ENCODE results near the gene TRIM15.

The TRIM15 gene

GRCh38 chr6:30142665-30143064 is 20.7 kb upstream of the TRIM15 start:
- DNase-seq, result no peak
- in situ Hi-C loops (cut with HindIII; ENCODE audit: low pct_ligation_motif_present, low pct_unique_long_range_greater_than_20kb, low sequenced_read_pairs), result no loop called here

DNA sequence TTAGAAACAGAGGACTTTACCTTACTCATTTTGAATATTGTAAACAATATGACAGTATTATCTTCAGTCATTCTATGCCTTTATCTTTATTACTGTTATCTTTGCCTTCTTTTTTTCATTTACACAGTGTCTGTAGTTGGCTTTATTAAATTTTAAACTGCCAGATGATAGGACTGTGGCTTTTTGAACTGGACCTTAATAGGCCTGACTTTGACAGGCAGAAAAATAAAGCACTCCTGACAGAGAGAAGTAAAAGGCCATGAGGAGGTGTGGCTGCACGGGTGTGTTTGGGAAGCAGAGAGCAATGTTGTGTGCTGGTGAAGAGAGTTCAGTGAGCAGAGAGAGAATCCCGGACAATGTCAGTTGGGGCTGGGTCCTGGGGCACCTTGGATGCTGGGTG is 19.6 kb upstream of the TRIM15 start:
- no peak for DNase-seq
- in situ Hi-C loops (cut with HindIII; ENCODE audit: low pct_ligation_motif_present, low pct_unique_long_range_greater_than_20kb, low sequenced_read_pairs), result no loop called here

- in situ Hi-C loops (cut with HindIII; ENCODE audit: low pct_ligation_motif_present, low pct_unique_long_range_greater_than_20kb, low sequenced_read_pairs), result no loop called here
- no peak for DNase-seq
Measured at GRCh38 chr6:30144811-30145210, 18.5 kb upstream of the TRIM15 start.

DNA sequence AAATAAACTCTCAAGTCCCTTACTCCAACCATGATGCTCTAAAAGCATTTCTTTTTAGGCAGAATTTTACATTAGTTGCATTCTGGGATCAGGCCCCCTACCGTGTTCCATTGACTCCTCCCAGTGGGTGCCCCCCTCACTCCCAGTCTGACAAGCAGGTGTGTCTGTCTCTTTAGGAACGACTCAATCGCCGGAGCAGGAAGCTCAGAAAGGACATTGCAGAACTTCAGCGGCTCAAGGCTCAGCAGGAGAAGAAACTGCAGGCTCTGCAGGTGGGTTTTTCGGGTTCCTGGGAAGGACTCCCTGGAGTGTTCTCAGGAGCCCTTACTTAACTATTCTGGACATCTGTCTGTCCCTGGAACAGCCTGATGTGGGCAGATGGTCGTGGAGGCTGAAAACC is 17.5 kb upstream of the TRIM15 start:
- in situ Hi-C loops (cut with HindIII; ENCODE audit: low pct_ligation_motif_present, low pct_unique_long_range_greater_than_20kb, low sequenced_read_pairs), result no loop called here
- DNase-seq, result no peak

- DNase-seq, result no peak
- in situ Hi-C loops (cut with HindIII; ENCODE audit: low pct_ligation_motif_present, low pct_unique_long_range_greater_than_20kb, low sequenced_read_pairs), result no loop called here
Measured at GRCh38 chr6:30147096-30147495, 16.2 kb upstream of the TRIM15 start.

GRCh38 chr6:30149234-30149633 is 14.1 kb upstream of the TRIM15 start:
- DNase-seq, result peak; percentile 37
- in situ Hi-C loops (cut with HindIII; ENCODE audit: low pct_ligation_motif_present, low pct_unique_long_range_greater_than_20kb, low sequenced_read_pairs), result no loop called here

DNA sequence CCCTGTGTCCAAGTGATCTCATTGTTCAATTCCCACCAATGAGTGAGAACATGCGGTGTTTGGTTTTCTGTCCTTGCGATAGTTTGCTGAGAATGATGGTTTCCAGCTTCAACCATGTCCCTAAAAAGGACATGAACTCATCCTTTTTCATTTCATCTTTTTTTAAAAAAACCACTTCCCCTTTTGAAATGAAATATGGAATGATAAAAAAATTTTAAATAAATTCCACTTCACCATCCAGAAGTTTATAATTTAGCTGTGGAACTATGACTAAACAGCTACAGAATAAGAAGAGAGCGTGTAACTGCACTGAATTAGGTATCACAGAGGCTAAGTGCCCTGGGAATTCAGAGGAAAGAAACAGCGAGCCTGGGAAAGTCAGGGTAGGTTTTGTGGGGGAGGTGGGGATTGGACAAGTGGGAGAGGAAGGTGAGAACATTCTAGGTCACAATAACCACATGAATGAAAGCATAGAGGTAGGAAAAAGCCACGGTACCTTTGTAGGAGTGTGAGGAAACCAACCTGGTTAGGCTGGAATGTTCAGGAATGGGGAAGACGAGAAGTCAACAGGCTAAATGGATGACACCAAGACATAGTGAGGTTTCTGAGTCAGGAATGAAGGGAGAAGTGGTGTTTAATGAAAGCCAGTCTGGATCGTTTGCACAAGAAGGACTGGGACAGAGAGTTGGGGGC is 13.3 kb upstream of the TRIM15 start:
- in situ Hi-C loops (cut with HindIII; ENCODE audit: low pct_ligation_motif_present, low pct_unique_long_range_greater_than_20kb, low sequenced_read_pairs), result no loop called here

DNA sequence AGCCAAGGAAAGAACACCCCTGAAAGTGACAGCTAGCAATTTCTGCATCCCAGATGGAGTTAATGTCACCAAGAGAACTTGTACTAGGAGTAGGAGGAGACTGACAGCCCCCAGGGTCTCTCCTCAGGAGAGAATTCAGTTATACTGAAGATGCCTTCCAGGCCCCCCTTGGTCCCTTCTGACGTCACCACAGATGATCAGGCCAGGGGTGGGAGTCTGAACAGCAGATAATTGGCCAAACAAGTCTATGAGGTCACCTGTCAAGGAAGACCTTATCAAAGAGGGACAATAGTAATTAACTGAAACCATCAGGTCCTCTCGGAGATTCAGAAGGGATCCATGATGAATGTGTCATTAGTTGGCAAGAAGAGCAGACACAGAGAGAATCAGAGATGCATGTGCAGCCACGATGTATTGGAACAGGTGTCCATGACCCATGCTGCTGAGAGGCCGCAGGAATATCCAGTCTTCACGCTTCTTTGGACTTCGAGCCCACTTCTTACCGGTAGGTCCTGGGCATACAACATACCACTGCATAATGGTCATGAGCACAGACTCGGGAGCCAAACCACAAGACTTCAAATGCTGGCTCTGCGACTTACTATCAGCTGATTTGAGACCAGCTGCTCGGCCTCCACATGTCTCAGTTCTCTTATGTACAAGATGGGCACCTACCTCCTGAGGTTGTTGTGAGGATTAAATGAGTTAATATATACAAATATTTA is 12.5 kb upstream of the TRIM15 start:
- in situ Hi-C loops (cut with HindIII; ENCODE audit: low pct_ligation_motif_present, low pct_unique_long_range_greater_than_20kb, low sequenced_read_pairs), result no loop called here
- DNase-seq, result peak; percentile 88

More for the DNA sequence above, 13.3 kb upstream of the TRIM15 start:
- DNase-seq, result no peak

- no peak for DNase-seq
- in situ Hi-C loops (cut with HindIII; ENCODE audit: low pct_ligation_motif_present, low pct_unique_long_range_greater_than_20kb, low sequenced_read_pairs), result no loop called here
Measured at GRCh38 chr6:30151580-30151979, 11.8 kb upstream of the TRIM15 start.

- in situ Hi-C loops (cut with HindIII; ENCODE audit: low pct_ligation_motif_present, low pct_unique_long_range_greater_than_20kb, low sequenced_read_pairs), result no loop called here
- DNase-seq, result no peak
Measured at GRCh38 chr6:30152016-30152673, 11.2 kb upstream of the TRIM15 start.

- in situ Hi-C loops (cut with HindIII; ENCODE audit: low pct_ligation_motif_present, low pct_unique_long_range_greater_than_20kb, low sequenced_read_pairs), result no loop called here
- DNase-seq, result no peak
Measured at GRCh38 chr6:30152910-30153610, 10.3 kb upstream of the TRIM15 start.

DNA sequence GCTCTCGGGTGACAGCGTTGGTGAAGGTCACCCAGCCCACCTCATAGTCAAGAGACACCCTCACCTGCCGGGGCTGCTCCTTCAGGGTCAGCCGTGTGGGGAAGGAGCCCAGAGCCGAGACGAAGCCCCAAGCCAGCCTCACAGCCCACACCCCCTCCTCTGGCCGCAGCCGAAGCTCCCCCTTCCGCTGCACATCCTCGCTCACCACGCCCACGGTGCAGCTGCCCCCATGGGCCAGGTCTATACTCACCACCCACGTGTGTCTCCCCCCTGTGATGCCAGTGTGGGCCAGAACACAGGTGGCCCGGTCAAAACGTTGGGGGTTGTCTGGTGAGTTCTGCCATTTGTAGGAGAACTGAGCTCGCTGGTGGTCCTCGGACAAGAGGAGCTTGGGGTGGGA is 9.3 kb upstream of the TRIM15 start:
- DNase-seq, result no peak
- in situ Hi-C loops (cut with HindIII; ENCODE audit: low pct_ligation_motif_present, low pct_unique_long_range_greater_than_20kb, low sequenced_read_pairs), result no loop called here

DNA sequence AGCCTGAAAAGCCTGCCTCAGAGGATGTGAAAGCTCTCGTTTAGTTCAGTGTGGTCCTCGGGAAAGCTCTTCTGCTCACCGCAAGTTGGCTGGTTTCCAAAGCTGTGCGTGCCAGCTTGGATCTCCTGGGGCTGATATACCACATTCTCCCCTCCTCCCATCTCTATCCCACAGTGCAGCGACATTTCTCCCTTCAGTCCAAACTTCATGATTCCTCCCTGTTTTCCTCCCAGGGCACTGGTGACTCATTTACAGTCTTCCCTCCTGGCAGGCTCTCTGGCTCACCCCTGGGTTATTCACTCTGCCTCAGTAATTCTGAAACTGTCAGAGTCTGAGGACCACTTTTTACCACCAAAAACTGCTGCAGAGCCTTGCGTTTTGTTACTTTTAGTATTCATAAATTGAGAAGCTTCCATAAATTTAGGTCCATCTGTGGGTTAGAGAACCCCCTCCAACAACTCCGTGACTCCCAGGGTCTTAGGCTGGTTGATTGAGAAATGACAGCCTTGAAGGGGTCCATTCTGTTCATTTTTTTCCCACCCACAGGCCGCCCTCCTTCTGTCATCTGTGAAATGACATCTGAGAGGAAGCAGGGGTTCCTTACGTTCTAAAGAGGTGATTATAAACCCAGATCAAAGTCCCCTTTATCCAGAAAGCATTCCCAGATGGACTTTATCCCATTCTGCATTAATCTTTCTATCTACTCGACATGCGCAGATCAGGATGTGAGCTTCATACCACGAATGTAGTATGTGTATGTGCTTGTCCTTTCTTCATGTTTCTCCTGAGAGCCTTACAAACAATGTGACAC is 8.4 kb upstream of the TRIM15 start:
- peak; percentile 94 for DNase-seq

DNA sequence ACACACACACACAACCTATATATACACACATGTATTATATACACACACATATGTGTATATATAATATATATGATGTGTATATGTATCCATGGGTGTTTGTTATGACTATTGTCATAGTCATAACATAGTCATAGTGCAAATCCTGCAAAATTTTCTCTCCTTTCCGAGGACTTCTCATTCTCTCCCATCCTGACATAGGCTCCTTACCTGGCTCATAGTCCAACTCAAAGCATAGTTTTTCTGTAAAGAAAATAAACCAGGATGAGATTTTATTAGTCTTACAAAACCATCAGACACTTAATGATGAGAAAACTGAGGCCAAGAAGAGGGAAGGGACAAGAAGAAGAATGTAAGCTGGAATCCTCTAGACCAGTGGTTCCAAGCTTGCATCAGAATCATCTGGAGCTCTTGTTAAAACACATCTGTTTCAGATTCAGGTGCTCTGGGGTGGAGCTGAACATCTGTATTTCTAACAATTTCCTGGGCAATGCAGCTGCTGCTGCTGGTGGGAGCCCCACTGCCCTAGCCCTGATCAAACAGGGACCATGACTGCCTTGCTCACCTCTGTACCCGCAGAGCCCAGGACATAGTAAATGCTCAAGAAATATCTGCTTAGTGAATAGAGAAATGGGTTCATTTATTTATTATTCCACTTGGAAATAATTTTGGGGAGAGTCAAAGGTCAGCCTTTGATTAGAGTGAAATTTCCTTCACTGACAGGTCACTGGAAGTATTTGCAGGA is 7.7 kb upstream of the TRIM15 start:
- in situ Hi-C loops (cut with HindIII; ENCODE audit: low pct_ligation_motif_present, low pct_unique_long_range_greater_than_20kb, low sequenced_read_pairs), result no loop called here
- DNase-seq, result no peak

More for the DNA sequence above, 8.4 kb upstream of the TRIM15 start:
- in situ Hi-C loops (cut with HindIII; ENCODE audit: low pct_ligation_motif_present, low pct_unique_long_range_greater_than_20kb, low sequenced_read_pairs), result no loop called here

DNA sequence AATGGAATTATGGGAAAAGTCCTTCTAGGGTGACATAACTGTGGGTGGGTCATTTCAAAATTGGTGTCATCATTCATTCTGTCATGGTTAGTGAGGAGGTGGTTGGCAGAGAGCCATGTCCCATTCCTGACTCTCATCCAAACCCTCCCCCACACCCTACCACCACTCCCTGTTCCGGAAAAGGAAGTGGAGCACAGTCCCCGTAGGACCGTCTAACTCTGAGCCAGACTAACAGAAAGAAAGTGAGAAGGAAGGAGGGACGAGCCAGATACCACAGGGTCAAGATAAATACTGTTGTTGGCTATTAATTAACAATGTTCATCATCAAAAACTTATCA is 7.1 kb upstream of the TRIM15 start:
- peak; percentile 44 for DNase-seq
- in situ Hi-C loops (cut with HindIII; ENCODE audit: low pct_ligation_motif_present, low pct_unique_long_range_greater_than_20kb, low sequenced_read_pairs), result no loop called here

DNA sequence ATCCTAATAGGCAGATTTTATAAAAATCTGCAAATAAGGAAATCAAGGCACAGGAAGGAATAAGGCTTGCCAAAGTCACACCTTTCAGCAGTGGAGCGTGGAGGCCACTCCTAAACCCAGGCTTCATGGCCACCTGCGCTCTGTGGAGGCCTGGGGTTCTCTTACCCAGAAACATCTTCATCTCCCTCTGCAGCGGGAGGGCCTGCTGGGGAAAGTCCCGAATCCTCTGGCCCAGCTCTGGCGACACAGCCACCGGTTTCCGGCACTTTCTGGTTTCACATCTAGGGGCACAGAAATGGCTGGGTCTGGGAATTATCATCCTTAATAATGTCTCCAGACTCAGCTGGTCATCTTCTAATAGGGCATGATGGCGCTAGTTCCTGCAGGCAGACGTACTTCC is 6.6 kb upstream of the TRIM15 start:
- no peak for DNase-seq
- in situ Hi-C loops (cut with HindIII; ENCODE audit: low pct_ligation_motif_present, low pct_unique_long_range_greater_than_20kb, low sequenced_read_pairs), result no loop called here

DNA sequence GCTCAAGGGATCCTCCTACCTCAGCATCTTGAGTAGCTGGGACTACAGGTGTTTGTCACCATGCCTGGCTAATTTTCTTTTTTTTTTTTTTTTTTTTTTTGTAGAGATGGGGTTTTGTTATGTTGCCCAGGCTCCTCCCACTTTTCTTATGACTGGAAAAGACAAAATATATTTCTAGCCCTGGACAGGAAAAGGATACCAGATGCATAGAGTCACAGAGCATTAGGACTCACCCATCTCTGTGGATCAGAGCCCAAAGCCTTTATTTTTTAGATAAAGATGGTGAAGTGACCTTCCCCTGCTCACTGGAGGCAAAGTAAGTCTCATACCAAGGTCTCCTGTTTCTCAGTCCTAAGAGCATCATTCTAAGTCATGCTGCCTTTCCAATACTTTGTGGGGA is 5.8 kb upstream of the TRIM15 start:
- in situ Hi-C loops (cut with HindIII; ENCODE audit: low pct_ligation_motif_present, low pct_unique_long_range_greater_than_20kb, low sequenced_read_pairs), result no loop called here

DNA sequence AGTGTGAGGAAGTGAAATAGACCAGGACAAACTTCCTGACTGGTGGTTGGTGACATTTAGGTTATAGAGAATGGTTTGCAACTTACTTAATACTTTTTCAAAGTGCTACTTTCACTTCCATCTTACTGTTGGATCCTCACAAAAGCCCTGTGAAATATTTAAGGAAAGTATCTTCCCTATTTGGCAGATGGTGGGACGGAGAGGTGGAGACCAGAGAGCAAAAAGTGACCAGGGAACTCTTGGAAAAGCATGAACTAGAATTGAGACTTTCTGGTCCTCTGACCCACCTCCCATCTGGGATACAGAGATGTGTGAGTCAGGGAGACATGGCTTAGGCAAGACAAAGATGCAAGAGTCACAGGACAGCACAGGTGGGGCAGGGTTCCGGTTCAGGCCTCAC is 5.3 kb upstream of the TRIM15 start:
- in situ Hi-C loops (cut with HindIII; ENCODE audit: low pct_ligation_motif_present, low pct_unique_long_range_greater_than_20kb, low sequenced_read_pairs), result no loop called here
- no peak for DNase-seq

More for the DNA sequence above, 5.8 kb upstream of the TRIM15 start:
- DNase-seq, result no peak

Measured in ACHN (cell line).